ENCODE results near the gene MT1A.

The MT1A gene

DNA sequence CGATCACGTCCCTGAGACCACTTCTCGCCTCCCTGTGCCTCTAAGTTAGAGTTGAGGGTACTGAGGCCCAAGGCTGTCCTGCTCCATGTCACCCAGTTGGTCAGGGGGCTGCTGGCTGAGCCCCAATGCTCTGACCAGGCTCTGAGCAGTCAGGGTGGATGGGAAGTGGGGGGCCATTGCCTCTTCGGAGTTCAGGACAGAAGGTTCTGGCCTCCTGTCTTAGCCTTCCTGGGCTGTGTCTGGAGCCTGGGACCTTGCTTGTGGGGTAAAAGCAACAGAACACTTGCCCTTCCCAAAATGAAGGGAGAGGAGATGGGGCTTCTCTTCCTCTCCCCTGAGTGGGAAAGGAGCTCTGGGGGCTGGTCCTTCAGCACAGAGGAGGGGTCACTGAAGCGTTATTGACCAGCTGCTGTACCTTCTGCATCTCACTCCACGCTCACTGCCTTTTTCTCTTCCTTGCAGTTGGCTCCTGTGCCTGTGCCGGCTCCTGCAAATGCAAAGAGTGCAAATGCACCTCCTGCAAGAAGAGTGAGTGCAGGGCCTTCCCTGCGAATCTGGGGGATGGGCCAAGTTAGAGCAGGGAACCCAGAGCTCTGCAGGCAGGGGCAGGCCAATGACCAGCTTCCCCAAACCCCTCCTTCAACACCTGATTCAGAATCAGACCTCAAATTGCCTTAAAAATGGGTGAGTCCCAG lies 44.4 kb downstream of the MT1A start:
- no peak for TF ChIP-seq RARB (CRISPR knock-in tag; IDR thresholded peaks at IDR 0.05)
- TF ChIP-seq ZFP3 (CRISPR knock-in tag; IDR thresholded peaks at IDR 0.05) = no peak
- no peak for TF ChIP-seq GLIS3 (CRISPR knock-in tag; IDR thresholded peaks at IDR 0.05)
- no peak for TF ChIP-seq ZNF70 (CRISPR knock-in tag; IDR thresholded peaks at IDR 0.05)
- TF ChIP-seq, protein P1, sequence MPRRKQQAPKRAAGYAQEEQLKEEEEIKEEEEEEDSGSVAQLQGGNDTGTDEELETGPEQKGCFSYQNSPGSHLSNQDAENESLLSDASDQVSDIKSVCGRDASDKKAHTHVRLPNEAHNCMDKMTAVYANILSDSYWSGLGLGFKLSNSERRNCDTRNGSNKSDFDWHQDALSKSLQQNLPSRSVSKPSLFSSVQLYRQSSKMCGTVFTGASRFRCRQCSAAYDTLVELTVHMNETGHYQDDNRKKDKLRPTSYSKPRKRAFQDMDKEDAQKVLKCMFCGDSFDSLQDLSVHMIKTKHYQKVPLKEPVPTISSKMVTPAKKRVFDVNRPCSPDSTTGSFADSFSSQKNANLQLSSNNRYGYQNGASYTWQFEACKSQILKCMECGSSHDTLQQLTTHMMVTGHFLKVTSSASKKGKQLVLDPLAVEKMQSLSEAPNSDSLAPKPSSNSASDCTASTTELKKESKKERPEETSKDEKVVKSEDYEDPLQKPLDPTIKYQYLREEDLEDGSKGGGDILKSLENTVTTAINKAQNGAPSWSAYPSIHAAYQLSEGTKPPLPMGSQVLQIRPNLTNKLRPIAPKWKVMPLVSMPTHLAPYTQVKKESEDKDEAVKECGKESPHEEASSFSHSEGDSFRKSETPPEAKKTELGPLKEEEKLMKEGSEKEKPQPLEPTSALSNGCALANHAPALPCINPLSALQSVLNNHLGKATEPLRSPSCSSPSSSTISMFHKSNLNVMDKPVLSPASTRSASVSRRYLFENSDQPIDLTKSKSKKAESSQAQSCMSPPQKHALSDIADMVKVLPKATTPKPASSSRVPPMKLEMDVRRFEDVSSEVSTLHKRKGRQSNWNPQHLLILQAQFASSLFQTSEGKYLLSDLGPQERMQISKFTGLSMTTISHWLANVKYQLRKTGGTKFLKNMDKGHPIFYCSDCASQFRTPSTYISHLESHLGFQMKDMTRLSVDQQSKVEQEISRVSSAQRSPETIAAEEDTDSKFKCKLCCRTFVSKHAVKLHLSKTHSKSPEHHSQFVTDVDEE (CRISPR knock-in tag; IDR thresholded peaks at IDR 0.05) = no peak
- no peak for TF ChIP-seq ZNF8 (CRISPR knock-in tag; IDR thresholded peaks at IDR 0.05)
- no peak for TF ChIP-seq ZC3H10 (CRISPR knock-in tag; IDR thresholded peaks at IDR 0.05)
- no peak for TF ChIP-seq PPARA (CRISPR knock-in tag; IDR thresholded peaks at IDR 0.05; ENCODE audit: borderline replicate concordance)
- no peak for TF ChIP-seq ARNTL (CRISPR knock-in tag; IDR thresholded peaks at IDR 0.05; ENCODE audit: borderline replicate concordance, low read depth)
- TF ChIP-seq TCF4 (CRISPR knock-in tag; IDR thresholded peaks at IDR 0.05; ENCODE audit: borderline replicate concordance) = no peak
- no peak for TF ChIP-seq ESRRG (CRISPR knock-in tag; IDR thresholded peaks at IDR 0.05)
- TF ChIP-seq ZFP30 (CRISPR knock-in tag; IDR thresholded peaks at IDR 0.05) = no peak
- TF ChIP-seq CSDC2 (CRISPR knock-in tag; IDR thresholded peaks at IDR 0.05) = no peak
- TF ChIP-seq ZNF565 (CRISPR knock-in tag; conservative IDR thresholded peaks at IDR 0.05; ENCODE audit: low read depth) = no peak
- TF ChIP-seq ISL1 (CRISPR knock-in tag; IDR thresholded peaks at IDR 0.05) = no peak
- peak; percentile 14 for ATAC-seq

GRCh38 chr16:56683424-56684172 lies 45.1 kb downstream of the MT1A start:
- TF ChIP-seq ESRRG (CRISPR knock-in tag; IDR thresholded peaks at IDR 0.05) (no peak), ZNF70 (CRISPR knock-in tag; IDR thresholded peaks at IDR 0.05) (no peak), ZNF565 (CRISPR knock-in tag; conservative IDR thresholded peaks at IDR 0.05; ENCODE audit: low read depth) (no peak), CSRNP3 (CRISPR knock-in tag; IDR thresholded peaks at IDR 0.05) (no peak), RARB (CRISPR knock-in tag; IDR thresholded peaks at IDR 0.05) (no peak), GLIS3 (CRISPR knock-in tag; IDR thresholded peaks at IDR 0.05) (no peak), ISL1 (CRISPR knock-in tag; IDR thresholded peaks at IDR 0.05) (no peak), ZNF8 (CRISPR knock-in tag; IDR thresholded peaks at IDR 0.05) (no peak), ARNTL (CRISPR knock-in tag; IDR thresholded peaks at IDR 0.05; ENCODE audit: borderline replicate concordance, low read depth) (no peak), ZC3H10 (CRISPR knock-in tag; IDR thresholded peaks at IDR 0.05) (no peak), POU6F1 (CRISPR knock-in tag; IDR thresholded peaks at IDR 0.05; ENCODE audit: borderline replicate concordance, low read depth) (no peak)
- TF ChIP-seq, protein P1 (CRISPR knock-in tag; IDR thresholded peaks at IDR 0.05) = no peak
- TF ChIP-seq, protein P2, sequence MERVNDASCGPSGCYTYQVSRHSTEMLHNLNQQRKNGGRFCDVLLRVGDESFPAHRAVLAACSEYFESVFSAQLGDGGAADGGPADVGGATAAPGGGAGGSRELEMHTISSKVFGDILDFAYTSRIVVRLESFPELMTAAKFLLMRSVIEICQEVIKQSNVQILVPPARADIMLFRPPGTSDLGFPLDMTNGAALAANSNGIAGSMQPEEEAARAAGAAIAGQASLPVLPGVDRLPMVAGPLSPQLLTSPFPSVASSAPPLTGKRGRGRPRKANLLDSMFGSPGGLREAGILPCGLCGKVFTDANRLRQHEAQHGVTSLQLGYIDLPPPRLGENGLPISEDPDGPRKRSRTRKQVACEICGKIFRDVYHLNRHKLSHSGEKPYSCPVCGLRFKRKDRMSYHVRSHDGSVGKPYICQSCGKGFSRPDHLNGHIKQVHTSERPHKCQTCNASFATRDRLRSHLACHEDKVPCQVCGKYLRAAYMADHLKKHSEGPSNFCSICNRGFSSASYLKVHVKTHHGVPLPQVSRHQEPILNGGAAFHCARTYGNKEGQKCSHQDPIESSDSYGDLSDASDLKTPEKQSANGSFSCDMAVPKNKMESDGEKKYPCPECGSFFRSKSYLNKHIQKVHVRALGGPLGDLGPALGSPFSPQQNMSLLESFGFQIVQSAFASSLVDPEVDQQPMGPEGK (CRISPR knock-in tag; IDR thresholded peaks at IDR 0.05; ENCODE audit: borderline replicate concordance) = no peak

More at GRCh38 chr16:56683424-56684172, 45.1 kb downstream of the MT1A start:
- no peak for ATAC-seq
